HCT116 (cell line): Measurements from ENCODE around the gene LRRC74B. TPM values are rescaled to one million over a fixed set of nuclear protein-coding genes. Genes with fewer than 3 reads are reported as not detected.

ENCODE experiments used
- ATAC-seq: fragments of 200-7000 bp; cut with Tn5 transposase; 2 replicates; pipeline ENCODE4 v1.9.1; 2020; ENCODE audit warnings: mild to moderate bottlenecking, moderate library complexity
- BruUV-seq: library from RNA; stranded (reverse); fragments of 400-500 nt; replicated peaks from 2 replicates; lab custom pipeline; 2021; lab: Mats Ljungman, UMichigan
- CTCF ChIA-PET: fragments of 300-600 bp; sonication (Branson Sonifier 250); formaldehyde crosslinking; loops from one replicate; lab custom pipeline; 2021; ENCODE audit warnings: antibody characterized with exemption; lab: Charles Lee
- POLR2A ChIA-PET: fragments of 300-600, 350-600 bp; sonication (Branson Sonifier 250); formaldehyde crosslinking; loops from one replicate; lab custom pipeline; 2021; ENCODE audit warnings: antibody characterized with exemption; lab: Charles Lee
- RAD21 ChIA-PET, 2 experiments: fragments of 300-600 bp; sonication (Branson Sonifier 250); formaldehyde crosslinking; loops; one replicate each; lab custom pipeline; 2023; ENCODE audit warnings: low total read pairs in 2 of 2; ENCODE audit not compliant: uncharacterized antibody in 2 of 2, unreplicated experiment in 2 of 2, low non-redundant PET in 1 of 2; lab: Charles Lee
- DNase-seq: peaks from one replicate; pipeline ENCODE4 v3.0.0-alpha.2; 2010; ENCODE audit warnings: low read depth, low spot score
- H2AFZ ChIP-seq: fragments of 200-600 bp; shearing (Covaris generic), sonication (generic); 2 replicates; pipeline ENCODE4 v1.6.1; 2017; ENCODE audit warnings: low read depth, mixed run types, mixed read lengths, antibody characterized with exemption, low read length; ENCODE audit not compliant: poor library complexity, severe bottlenecking
- H3K27ac ChIP-seq: 2 replicates; pipeline ENCODE4 v1.5.1; 2012; ENCODE audit warnings: low read depth, low read length
- H3K27me3 ChIP-seq: fragments of 200-600 bp; sonication (generic); 2 replicates; pipeline ENCODE4 v1.6.1; 2016; ENCODE audit warnings: mixed run types, low read length, mixed read lengths; ENCODE audit not compliant: insufficient read depth
- H3K36me3 ChIP-seq, 2 experiments: fragments of 200-500 bp in 1 of 2; fragments of 200-600 bp in 1 of 2; sonication (Bioruptor generic) in 1 of 2; sonication (generic) in 1 of 2; 2 replicates each; pipeline versions ENCODE4 v1.5.1 to v1.6.1; 2014 to 2016; ENCODE audit warnings: low read length in 2 of 2, inconsistent platforms in 1 of 2, mixed read lengths in 1 of 2, mixed run types in 1 of 2; ENCODE audit not compliant: insufficient read depth in 2 of 2, control insufficient read depth in 1 of 2
- H3K4me1 ChIP-seq, 2 experiments: fragments of 200-600 bp in 1 of 2; sonication (generic) in 1 of 2; 2 replicates each; pipeline versions ENCODE4 v1.5.1 to v1.6.1; 2012 to 2017; ENCODE audit warnings: low read length in 2 of 2, inconsistent platforms in 1 of 2, mild to moderate bottlenecking in 1 of 2, mixed read lengths in 1 of 2, mixed run types in 1 of 2, moderate library complexity in 1 of 2; ENCODE audit not compliant: insufficient read depth in 2 of 2, control insufficient read depth in 1 of 2
- H3K4me2 ChIP-seq: fragments of 200-600 bp; sonication (generic); 2 replicates; pipeline ENCODE4 v1.6.1; 2017; ENCODE audit warnings: mixed run types, low read length, mixed read lengths
- H3K4me3 ChIP-seq, 2 experiments: fragments of 200-600 bp in 1 of 2; sonication (generic) in 1 of 2; replicated peaks in 1 of 2; 2 replicates each; pipeline ENCODE4 v1.5.1; 2011 to 2016; ENCODE audit warnings: low read length in 2 of 2, control low read depth in 1 of 2, low read depth in 1 of 2, mild to moderate bottlenecking in 1 of 2, mixed read lengths in 1 of 2, mixed run types in 1 of 2
- H3K79me2 ChIP-seq: fragments of 200-600 bp; sonication (generic); 2 replicates; pipeline ENCODE4 v1.6.1; 2017; ENCODE audit warnings: mild to moderate bottlenecking, mixed run types, low read length, moderate library complexity, mixed read lengths; ENCODE audit not compliant: insufficient read depth
- H3K9ac ChIP-seq: fragments of 200-600 bp; sonication (generic); 2 replicates; pipeline ENCODE4 v1.6.1; 2016; ENCODE audit warnings: low read length, mixed read lengths
- H3K9me2 ChIP-seq: fragments of 200-600 bp; sonication (generic), shearing (Covaris generic); 2 replicates; pipeline ENCODE4 v1.6.1; 2017; ENCODE audit warnings: mixed run types, mild to moderate bottlenecking, moderate library complexity; ENCODE audit not compliant: insufficient read depth
- H3K9me3 ChIP-seq, 2 experiments: fragments of 200-500 bp in 1 of 2; fragments of 200-600 bp in 1 of 2; sonication (Bioruptor generic) in 1 of 2; sonication (generic) in 1 of 2; 2 replicates each; pipeline ENCODE4 v1.6.1; 2014 to 2017; ENCODE audit warnings: low read length in 2 of 2, mixed read lengths in 2 of 2, inconsistent platforms in 1 of 2, low read depth in 1 of 2, mild to moderate bottlenecking in 1 of 2, mixed run types in 1 of 2, moderate library complexity in 1 of 2; ENCODE audit not compliant: control insufficient read depth in 1 of 2, insufficient read depth in 1 of 2
- H4K20me1 ChIP-seq: fragments of 200-600 bp; sonication (generic), shearing (Covaris generic); 2 replicates; pipeline ENCODE4 v1.6.1; 2017; ENCODE audit warnings: mixed run types, mild to moderate bottlenecking, moderate library complexity; ENCODE audit not compliant: insufficient read depth
- CBX3 ChIP-seq: IDR thresholded peaks from 2 replicates; pipeline ENCODE4 v1.6.1; 2012; ENCODE audit warnings: low read depth
- EGR1 ChIP-seq: IDR thresholded peaks from 2 replicates; pipeline ENCODE4 v1.6.1; 2012; ENCODE audit warnings: low read depth
- ELF1 ChIP-seq: IDR thresholded peaks from 2 replicates; pipeline ENCODE4 v1.6.1; 2012; ENCODE audit warnings: low read depth, borderline replicate concordance
- EZH2 ChIP-seq: fragments of 200-600 bp; sonication (generic); IDR thresholded peaks from 2 replicates; pipeline ENCODE4 v1.6.1; 2017; ENCODE audit warnings: antibody characterized with exemption, mixed run types
- EZH2phosphoT487 ChIP-seq: fragments of 200-600 bp; IDR thresholded peaks from 2 replicates; pipeline ENCODE4 v1.6.1; 2018; ENCODE audit warnings: antibody characterized with exemption, borderline replicate concordance
- FOSL1 ChIP-seq: IDR thresholded peaks from 2 replicates; pipeline ENCODE4 v1.6.1; 2012; ENCODE audit warnings: low read depth
- JUND ChIP-seq: IDR thresholded peaks from 2 replicates; pipeline ENCODE4 v1.6.1; 2012
- POLR2A ChIP-seq: IDR thresholded peaks from 2 replicates; pipeline ENCODE4 v1.7.0; 2011; ENCODE audit warnings: borderline replicate concordance; ENCODE audit not compliant: insufficient read depth, insufficient read length; ENCODE audit errors: extremely low read depth
- RAD21 ChIP-seq: IDR thresholded peaks from 2 replicates; pipeline ENCODE4 v1.6.1; 2012; ENCODE audit warnings: low read depth, mild to moderate bottlenecking
- SP1 ChIP-seq: IDR thresholded peaks from 2 replicates; pipeline ENCODE4 v1.6.1; 2012; ENCODE audit warnings: low read depth
- SRF ChIP-seq: IDR thresholded peaks from 2 replicates; pipeline ENCODE4 v1.6.1; 2012; ENCODE audit warnings: low read depth
- YY1 ChIP-seq: IDR thresholded peaks from 2 replicates; pipeline ENCODE4 v1.6.1; 2011; ENCODE audit warnings: low read length, low read depth, moderate library complexity, mild to moderate bottlenecking; ENCODE audit not compliant: insufficient replicate concordance; ENCODE audit errors: extremely low read depth
- ZFX ChIP-seq: fragments of 450-650 bp; IDR thresholded peaks from 2 replicates; pipeline ENCODE4 v1.6.1; 2017
- ZNF274 ChIP-seq: fragments of 200-500 bp; sonication (Bioruptor generic); IDR thresholded peaks from 2 replicates; pipeline ENCODE4 v1.6.1; 2014; ENCODE audit warnings: mild to moderate bottlenecking, low read depth, low read length, inconsistent platforms
- intact Hi-C: fragments of 100-400 bp; cut with micrococcal nuclease; formaldehyde crosslinking; loops from 2 replicates; pipeline ENCODE4 v1.10.0; 2022
- total RNA-seq: library from RNA; stranded (reverse); gene quantifications from one replicate; pipeline ENCODE4 v1.2.1, GENCODE V29; 2021; ENCODE audit not compliant: unreplicated experiment
- TF ChIP-seq, protein P1 (sequence below), 3 experiments: fragments of 200-600 bp in 1 of 3; sonication (generic) in 1 of 3; IDR thresholded peaks in 2 of 3; conservative IDR thresholded peaks in 1 of 3; 2 replicates each; pipeline ENCODE4 v1.5.1; 2012 to 2017; ENCODE audit warnings: low read depth in 2 of 3, low read length in 2 of 3, antibody characterized with exemption in 1 of 3, borderline replicate concordance in 1 of 3, control low read depth in 1 of 3, mild to moderate bottlenecking in 1 of 3, mixed read lengths in 1 of 3, mixed run types in 1 of 3, moderate library complexity in 1 of 3; ENCODE audit not compliant: insufficient read depth in 1 of 3
- TF ChIP-seq, protein P2 (sequence below): IDR thresholded peaks from 2 replicates; pipeline ENCODE4 v1.6.1; 2011; ENCODE audit warnings: mild to moderate bottlenecking, low read length, moderate library complexity; ENCODE audit not compliant: insufficient replicate concordance; ENCODE audit errors: extremely low read depth

LRRC74B gene
- total RNA-seq, 1 experiment from 2014 or later: not detected

DNA sequence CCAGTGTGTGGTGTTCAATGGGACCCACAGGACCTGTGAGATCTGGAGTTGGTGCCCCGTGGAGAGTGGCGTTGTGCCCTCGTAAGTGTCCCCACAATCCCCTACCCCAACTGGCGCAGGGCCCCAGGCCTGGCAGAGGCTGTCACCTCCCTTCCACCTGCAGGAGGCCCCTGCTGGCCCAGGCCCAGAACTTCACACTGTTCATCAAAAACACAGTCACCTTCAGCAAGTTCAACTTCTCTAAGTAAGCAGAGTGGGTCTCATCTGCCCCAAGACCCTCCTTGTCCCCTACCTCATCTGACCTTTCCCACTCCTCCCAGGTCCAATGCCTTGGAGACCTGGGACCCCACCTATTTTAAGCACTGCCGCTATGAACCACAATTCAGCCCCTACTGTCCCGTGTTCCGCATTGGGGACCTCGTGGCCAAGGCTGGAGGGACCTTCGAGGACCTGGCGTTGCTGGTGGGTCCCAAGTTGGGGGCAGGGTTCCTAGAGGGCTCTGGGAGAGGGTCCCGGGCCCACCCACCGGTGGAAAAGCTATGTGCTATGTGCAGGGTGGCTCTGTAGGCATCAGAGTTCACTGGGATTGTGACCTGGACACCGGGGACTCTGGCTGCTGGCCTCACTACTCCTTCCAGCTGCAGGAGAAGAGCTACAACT lies 22.7 kb upstream of the LRRC74B start:
- peak; percentile 57; the same call in 1 of the 2 replicates for ATAC-seq
- Histone ChIP-seq H3K27me3 (no peaks in the 10 kb centered on the region), H4K20me1 (no peaks in the 10 kb centered on the region), H3K4me3 (no peak overlapping the region), H3K4me2 (no peak overlapping the region), H3K9me3 (no peaks in the 10 kb centered on the region), H3K4me1 (no peaks in the 10 kb centered on the region), H3K79me2 (no peaks in the 10 kb centered on the region), H3K9ac (no peak overlapping the region), H3K27ac (no peak overlapping the region), H3K9me2 (no peaks in the 10 kb centered on the region), H3K36me3 (no peaks in the 10 kb centered on the region), H2AFZ (no peak overlapping the region)
- intact Hi-C loops: no loop called here
- RAD21 ChIA-PET: no interaction called here
- TF ChIP-seq POLR2A (no peak), SRF (no peak), ELF1 (no peak)
- TF ChIP-seq, protein P1, sequence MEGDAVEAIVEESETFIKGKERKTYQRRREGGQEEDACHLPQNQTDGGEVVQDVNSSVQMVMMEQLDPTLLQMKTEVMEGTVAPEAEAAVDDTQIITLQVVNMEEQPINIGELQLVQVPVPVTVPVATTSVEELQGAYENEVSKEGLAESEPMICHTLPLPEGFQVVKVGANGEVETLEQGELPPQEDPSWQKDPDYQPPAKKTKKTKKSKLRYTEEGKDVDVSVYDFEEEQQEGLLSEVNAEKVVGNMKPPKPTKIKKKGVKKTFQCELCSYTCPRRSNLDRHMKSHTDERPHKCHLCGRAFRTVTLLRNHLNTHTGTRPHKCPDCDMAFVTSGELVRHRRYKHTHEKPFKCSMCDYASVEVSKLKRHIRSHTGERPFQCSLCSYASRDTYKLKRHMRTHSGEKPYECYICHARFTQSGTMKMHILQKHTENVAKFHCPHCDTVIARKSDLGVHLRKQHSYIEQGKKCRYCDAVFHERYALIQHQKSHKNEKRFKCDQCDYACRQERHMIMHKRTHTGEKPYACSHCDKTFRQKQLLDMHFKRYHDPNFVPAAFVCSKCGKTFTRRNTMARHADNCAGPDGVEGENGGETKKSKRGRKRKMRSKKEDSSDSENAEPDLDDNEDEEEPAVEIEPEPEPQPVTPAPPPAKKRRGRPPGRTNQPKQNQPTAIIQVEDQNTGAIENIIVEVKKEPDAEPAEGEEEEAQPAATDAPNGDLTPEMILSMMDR (IDR thresholded peaks at IDR 0.05 in 2 of 3, conservative IDR thresholded peaks at IDR 0.05 in 1 of 3; ENCODE audit: borderline replicate concordance in 1 of 3, insufficient read depth in 1 of 3, low read depth in 2 of 3, low read length in 2 of 3): peak in 2 of 3 experiments; percentile 18 to 30; a peak in 3 of 6 replicates
- POLR2A ChIA-PET: no interaction called here
- DNase-seq: no peak
- CTCF ChIA-PET: no interaction called here
- BruUV-seq: no TSS peak

DNA sequence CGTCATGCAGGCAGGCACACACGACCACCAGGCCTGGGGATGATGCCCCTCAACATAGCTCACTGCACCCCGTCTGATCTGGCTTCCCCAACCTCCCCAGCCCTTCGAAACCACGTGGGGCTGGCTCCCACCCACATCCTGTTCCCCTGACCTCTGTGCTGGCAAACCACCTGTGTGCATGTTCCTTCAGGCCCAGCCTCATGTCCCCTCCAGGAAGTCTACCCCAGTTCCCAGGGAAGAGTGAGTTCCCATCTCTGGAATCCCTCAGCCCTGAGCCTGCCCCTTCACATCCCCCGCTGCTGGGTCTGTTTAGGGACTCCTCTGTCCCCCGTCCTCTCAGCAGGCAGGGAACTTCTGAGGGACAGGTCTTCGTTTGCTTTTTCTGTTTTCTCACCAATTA lies 20.5 kb upstream of the LRRC74B start:
- Histone ChIP-seq H2AFZ (no peak overlapping the region), H4K20me1 (no peaks in the 10 kb centered on the region), H3K4me1 (no peaks in the 10 kb centered on the region), H3K4me3 (no peak overlapping the region), H3K27me3 (no peaks in the 10 kb centered on the region), H3K9me3 (no peaks in the 10 kb centered on the region), H3K79me2 (no peaks in the 10 kb centered on the region), H3K9me2 (no peaks in the 10 kb centered on the region), H3K4me2 (no peak overlapping the region), H3K9ac (no peak overlapping the region), H3K27ac (no peak overlapping the region), H3K36me3 (no peaks in the 10 kb centered on the region)
- no TSS peak for BruUV-seq
- ATAC-seq (no peak), DNase-seq (no peak)
- POLR2A ChIA-PET: interaction anchor here (0.7 kb wide), 1 partner anchor 13 kb away, joined by 3 read pairs; no protein-coding TSS in a partner anchor
- intact Hi-C loops: no loop called here
- CTCF ChIA-PET: no interaction called here
- RAD21 ChIA-PET: no interaction called here
- no peak for TF ChIP-seq EZH2
- TF ChIP-seq CBX3: no peak
- no peak for TF ChIP-seq ZFX
- no peak for TF ChIP-seq EGR1
- TF ChIP-seq ZNF274: no peak
- no peak for TF ChIP-seq RAD21
- no peak for TF ChIP-seq FOSL1
- no peak for TF ChIP-seq POLR2A
- TF ChIP-seq SP1: no peak
- TF ChIP-seq EZH2phosphoT487: no peak
- TF ChIP-seq, protein P2, sequence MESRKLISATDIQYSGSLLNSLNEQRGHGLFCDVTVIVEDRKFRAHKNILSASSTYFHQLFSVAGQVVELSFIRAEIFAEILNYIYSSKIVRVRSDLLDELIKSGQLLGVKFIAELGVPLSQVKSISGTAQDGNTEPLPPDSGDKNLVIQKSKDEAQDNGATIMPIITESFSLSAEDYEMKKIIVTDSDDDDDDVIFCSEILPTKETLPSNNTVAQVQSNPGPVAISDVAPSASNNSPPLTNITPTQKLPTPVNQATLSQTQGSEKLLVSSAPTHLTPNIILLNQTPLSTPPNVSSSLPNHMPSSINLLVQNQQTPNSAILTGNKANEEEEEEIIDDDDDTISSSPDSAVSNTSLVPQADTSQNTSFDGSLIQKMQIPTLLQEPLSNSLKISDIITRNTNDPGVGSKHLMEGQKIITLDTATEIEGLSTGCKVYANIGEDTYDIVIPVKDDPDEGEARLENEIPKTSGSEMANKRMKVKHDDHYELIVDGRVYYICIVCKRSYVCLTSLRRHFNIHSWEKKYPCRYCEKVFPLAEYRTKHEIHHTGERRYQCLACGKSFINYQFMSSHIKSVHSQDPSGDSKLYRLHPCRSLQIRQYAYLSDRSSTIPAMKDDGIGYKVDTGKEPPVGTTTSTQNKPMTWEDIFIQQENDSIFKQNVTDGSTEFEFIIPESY: no peak
- no peak for TF ChIP-seq ELF1
- TF ChIP-seq SRF: no peak
- no peak for TF ChIP-seq YY1
- TF ChIP-seq JUND: no peak
